Mesodermal cell (in vitro differentiated cells): Measurements from ENCODE around the gene CACNA2D2.

ENCODE experiments used
- H3K27ac ChIP-seq: 2 replicates; pipeline ENCODE4 v1.7.0; 2013; ENCODE audit warnings: mild to moderate bottlenecking, low read depth, low read length, moderate library complexity; ENCODE audit not compliant: severe bottlenecking
- H3K36me3 ChIP-seq: 2 replicates; pipeline ENCODE4 v1.7.1; 2013; ENCODE audit warnings: mild to moderate bottlenecking, low read length, moderate library complexity; ENCODE audit not compliant: control insufficient read depth, insufficient read depth
- H3K4me1 ChIP-seq: one replicate; pipeline ENCODE4 v1.7.1; 2013; ENCODE audit warnings: mild to moderate bottlenecking, low read length; ENCODE audit not compliant: insufficient read depth, control insufficient read depth, poor library complexity, severe bottlenecking
- H3K4me3 ChIP-seq: 2 replicates; pipeline ENCODE4 v1.7.0; 2013; ENCODE audit warnings: low read length, control low read depth, mild to moderate bottlenecking; ENCODE audit not compliant: insufficient read depth, poor library complexity, severe bottlenecking; ENCODE audit errors: extremely low read depth
- H3K9me3 ChIP-seq: 2 replicates; pipeline ENCODE4 v1.7.1; 2013; ENCODE audit warnings: mild to moderate bottlenecking, low read length, moderate library complexity; ENCODE audit not compliant: control insufficient read depth
- WGBS, 2 experiments: methylation state at CpG; one replicate each; pipeline ENCODE4 v1.1.5; 2013; ENCODE audit warnings: missing lambda C conversion rate in 2 of 2; ENCODE audit not compliant: insufficient coverage in 2 of 2; 5-methylcytosine and 5-hydroxymethylcytosine counted together

CACNA2D2 gene

DNA sequence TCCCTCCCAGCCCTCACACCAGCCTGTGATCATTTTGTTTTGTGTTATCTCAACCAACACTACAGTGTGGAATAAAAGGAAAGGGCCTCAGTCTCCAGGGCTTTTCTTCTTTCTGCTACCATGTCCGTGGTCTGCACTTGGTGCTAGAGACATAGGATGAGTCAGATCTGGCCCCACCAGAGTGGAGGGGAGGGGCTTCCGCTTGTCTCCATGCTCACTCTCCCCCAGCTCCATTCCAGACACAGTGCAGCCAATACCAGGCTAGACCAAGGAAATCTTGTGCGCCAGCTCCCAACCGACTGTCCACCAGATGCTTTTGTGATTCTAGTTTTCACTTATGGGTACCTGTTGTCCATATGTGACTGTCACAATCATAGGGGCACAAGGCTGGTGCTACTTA, 92.2 kb downstream of the CACNA2D2 start:
- H3K4me3 ChIP-seq: no peak overlapping the region

DNA sequence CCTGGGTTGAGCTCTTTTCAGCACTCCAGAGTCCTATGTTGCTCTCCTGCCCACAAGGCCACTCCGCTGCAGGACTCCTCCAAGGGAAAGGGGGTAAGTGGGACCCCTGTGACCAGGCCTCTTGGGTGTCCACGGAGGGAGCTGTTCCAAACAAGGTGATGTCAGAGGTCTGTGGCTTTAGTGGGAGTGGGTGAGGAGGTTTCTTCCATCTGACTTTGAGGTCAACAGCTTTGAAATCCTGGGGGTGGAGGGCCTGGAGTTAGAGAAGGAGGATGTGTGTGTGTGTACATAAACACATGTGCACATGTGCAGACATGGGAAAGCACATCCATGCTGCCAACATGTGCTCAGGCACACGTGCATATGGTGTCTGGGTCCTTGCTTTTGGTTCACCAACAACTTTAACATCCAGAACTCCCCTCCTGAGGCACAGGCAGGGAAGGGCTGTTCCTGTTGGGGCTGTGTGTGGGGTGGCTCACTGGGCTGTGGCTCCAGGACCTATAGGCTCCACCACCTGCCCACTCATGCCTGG, 92.8 kb downstream of the CACNA2D2 start:
- 85 to 88% methylated on average over 1 to 2 of the region's 3 CpGs for WGBS, 2 experiments
- H3K4me3 ChIP-seq: no peak overlapping the region
- H3K27ac ChIP-seq: no peak overlapping the region
- no peaks in the 10 kb centered on the region for H3K9me3 ChIP-seq
- H3K36me3 ChIP-seq: no peaks in the 10 kb centered on the region
- peaks cover 8% of the 10 kb centered on the region for H3K4me1 ChIP-seq

More for the DNA sequence above, 92.2 kb downstream of the CACNA2D2 start:
- H3K36me3 ChIP-seq: no peaks in the 10 kb centered on the region
- no peaks in the 10 kb centered on the region for H3K9me3 ChIP-seq
- WGBS, 2 experiments: 100% methylated on average over 2 to 3 of the region's 4 CpGs
- H3K4me1 ChIP-seq: peaks cover 8% of the 10 kb centered on the region
- no peak overlapping the region for H3K27ac ChIP-seq

DNA sequence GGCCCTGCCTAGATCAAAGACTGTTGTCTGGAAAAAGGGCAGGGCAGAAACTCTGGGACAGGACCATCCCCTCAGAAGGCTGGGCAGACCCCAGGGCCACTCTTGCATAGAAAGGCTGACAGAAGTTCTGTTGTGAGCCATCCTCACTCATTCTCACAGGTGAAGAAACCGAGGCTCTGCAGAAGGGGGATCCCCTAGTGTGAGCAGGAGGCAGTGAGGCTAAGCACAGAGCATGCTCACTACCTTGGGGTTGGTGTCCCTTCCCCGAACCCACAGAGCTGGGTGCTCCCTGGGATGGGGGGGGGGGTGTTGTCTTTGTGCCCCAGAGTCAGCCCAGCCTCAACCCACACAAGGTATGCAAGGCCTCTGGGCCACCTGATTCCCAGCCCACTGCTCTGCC, 93.2 kb downstream of the CACNA2D2 start:
- Histone ChIP-seq H3K27ac (no peak overlapping the region), H3K36me3 (no peaks in the 10 kb centered on the region), H3K4me1 (peaks cover 8% of the 10 kb centered on the region), H3K4me3 (no peak overlapping the region), H3K9me3 (no peaks in the 10 kb centered on the region)
- WGBS, 2 experiments: 100% methylated on average over 1 of the region's 2 CpGs; no CpG with 5 or more reads in 1 of the 2 experiments

DNA sequence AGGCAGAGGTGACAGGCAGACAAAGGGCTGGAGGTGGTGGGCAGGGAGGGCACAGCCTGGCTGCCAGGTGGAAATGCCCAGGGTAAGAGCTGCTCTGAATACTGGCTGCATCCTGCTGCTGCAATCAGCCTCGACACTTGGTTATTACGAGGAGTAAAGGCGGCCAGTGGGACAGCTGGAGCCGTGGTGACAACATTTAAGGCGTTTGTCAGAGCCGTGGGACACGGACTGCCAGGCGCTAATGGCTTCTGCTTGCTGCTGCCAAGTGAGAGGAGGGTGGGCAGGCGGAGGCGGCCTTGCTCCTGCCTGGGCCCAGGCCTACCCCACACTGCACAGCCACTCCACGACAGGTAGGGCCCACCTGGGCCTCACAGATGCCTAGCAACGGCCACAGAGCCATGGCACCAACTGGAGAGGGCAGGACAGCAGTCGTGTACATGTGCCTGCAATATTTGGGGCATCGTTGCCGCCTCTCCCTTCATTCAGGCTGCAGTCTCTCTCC, 94.9 kb downstream of the CACNA2D2 start:
- WGBS, 2 experiments: 88 to 90% methylated on average over 12 to 14 of the region's 15 CpGs
- no peak overlapping the region for H3K27ac ChIP-seq
- H3K4me3 ChIP-seq: no peak overlapping the region
- no peaks in the 10 kb centered on the region for H3K9me3 ChIP-seq
- H3K36me3 ChIP-seq: no peaks in the 10 kb centered on the region
- peaks cover 8% of the 10 kb centered on the region for H3K4me1 ChIP-seq

DNA sequence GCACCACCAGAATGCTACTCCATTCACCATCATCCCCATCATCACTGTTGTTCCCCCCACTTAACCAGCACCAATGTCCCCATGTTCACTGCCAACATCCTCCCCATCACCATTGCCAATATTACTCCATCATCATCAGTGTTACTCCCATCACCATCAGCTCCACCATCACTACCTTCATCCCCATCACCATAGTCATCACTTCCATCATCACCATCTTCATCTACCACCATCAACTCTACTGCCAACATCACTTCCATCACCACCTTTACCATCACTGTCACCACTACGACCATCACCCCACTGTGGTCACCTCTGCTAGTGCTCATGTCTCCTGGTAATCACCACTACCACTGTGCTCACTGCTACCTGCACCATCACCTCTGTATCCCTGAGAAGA, 96.9 kb downstream of the CACNA2D2 start:
- H3K4me1 ChIP-seq: peaks cover 6% of the 10 kb centered on the region
- no peak overlapping the region for H3K4me3 ChIP-seq
- WGBS, 2 experiments: 67 to 81% methylated on average over 1 of the region's 1 CpG
- H3K27ac ChIP-seq: no peak overlapping the region
- H3K36me3 ChIP-seq: no peaks in the 10 kb centered on the region
- no peaks in the 10 kb centered on the region for H3K9me3 ChIP-seq

DNA sequence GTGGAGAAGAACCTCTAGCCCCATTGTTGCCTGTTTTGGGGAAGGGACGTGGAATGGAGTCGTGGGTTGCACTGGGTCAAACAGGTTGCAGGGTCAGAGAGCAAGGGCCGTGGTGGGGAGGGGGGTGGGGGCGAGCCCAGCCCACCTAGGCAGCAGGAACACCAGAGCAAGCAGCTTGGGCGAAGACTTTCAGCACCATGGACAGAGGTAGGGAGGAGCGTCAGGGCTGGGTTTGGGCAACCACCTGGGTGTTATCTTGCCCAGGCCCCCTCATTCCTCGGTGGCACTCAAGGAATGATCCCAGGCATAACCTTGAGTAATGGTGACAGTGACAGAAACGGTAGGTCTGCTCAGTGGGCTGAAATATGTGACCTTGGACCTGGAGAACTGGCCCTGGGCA, 98.2 kb downstream of the CACNA2D2 start:
- Histone ChIP-seq H3K4me3 (no peak overlapping the region), H3K9me3 (no peaks in the 10 kb centered on the region), H3K36me3 (no peaks in the 10 kb centered on the region), H3K4me1 (no peaks in the 10 kb centered on the region), H3K27ac (no peak overlapping the region)
- WGBS, 2 experiments: 29 to 30% methylated on average over 6 to 8 of the region's 8 CpGs

DNA sequence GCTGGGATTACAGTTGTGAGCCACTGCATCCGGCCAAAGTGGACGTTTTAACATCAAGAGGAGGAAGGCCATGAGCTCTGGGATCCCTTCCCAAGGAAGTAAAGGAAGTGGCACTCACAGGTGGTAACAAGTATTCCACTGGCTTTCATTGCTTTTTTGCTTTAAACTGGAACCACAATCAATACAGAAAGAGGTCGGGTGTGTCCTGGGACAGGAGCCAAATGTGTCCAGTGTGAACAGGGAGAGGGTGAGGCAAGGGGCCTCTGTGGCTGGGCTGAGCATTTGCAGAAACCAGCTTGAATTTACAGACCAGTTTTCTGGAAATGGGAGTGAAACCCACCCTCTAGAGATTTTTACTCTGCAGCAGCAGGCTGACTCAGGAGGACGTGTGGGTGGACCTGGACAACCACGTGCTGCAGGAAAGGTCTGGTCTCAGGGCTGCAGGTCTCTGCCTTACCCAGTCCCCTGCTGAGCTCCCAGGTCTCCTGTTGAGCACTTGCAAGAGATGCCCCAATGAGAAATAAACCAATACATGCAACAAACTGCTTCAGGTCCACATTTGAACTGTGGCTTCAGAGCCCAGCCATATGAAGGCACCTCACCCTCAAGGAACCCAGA, 101.3 kb downstream of the CACNA2D2 start:
- WGBS, 2 experiments: 58 to 76% methylated on average over 5 of the region's 5 CpGs
- H3K27ac ChIP-seq: no peak overlapping the region
- H3K4me3 ChIP-seq: no peak overlapping the region
- no peaks in the 10 kb centered on the region for H3K9me3 ChIP-seq
- no peaks in the 10 kb centered on the region for H3K36me3 ChIP-seq
- no peaks in the 10 kb centered on the region for H3K4me1 ChIP-seq

DNA sequence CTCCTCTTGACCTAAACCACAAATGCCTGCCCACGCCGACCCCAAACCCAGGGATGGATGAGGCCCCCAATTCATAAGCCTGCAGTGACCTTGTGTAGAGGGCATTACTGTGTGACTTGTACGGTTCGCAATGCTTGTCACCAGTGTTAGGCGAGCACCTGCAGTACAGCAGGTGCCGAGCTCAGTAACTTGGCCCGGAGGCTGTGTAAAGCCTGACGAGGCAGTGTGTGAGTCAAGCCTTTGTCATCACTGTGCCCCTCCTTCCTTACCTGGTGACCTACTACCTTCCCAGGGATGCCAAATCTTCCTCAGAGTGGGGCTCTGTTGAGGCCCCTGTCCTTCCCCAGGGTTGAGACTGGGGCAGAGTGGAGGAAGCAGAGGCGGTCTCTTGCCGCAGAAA, 106.9 kb downstream of the CACNA2D2 start:
- 90 to 92% methylated on average over 9 of the region's 10 CpGs for WGBS, 2 experiments
- no peak overlapping the region for H3K4me3 ChIP-seq

DNA sequence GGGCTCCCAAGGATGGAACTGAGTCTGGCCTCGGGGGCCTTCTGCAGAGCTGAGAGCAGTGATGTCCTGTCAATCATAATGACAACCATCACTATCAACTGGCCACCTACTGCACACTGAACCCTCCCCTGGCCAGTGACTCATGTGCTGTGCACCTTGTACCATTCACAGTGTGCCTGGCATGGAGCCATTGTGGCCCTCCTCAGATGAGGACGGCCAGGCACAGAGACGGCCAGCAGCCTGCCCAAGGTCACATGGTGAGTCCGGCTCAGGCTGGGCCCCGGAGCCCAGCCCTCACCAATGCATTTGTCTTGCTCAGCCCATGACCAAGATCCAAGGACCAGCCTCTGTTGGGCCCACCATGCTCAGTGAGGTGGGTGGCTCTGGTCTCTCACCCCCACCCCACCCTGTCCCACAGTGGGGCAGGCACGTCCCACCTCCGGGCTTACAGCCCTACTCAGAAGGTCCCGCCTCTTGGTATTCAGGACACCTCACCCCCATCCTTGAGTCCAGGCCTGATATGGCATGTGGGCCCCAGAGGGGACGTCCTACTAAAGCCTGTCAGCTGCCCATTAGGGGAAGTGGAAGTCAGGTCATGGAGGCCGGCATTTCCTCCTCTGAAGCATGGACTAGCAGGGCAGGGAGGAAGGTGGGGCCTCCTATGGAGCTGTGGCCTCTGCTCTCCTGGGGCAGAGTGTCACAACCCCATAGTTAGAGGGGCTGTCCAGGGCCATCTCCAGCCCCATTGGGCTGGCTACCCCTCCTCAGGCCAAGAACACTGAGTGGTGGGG, 108.2 kb downstream of the CACNA2D2 start:
- Histone ChIP-seq H3K4me1 (no peaks in the 10 kb centered on the region), H3K9me3 (no peaks in the 10 kb centered on the region), H3K36me3 (no peaks in the 10 kb centered on the region), H3K27ac (no peak overlapping the region), H3K4me3 (no peak overlapping the region)
- 87 to 89% methylated on average over 9 to 10 of the region's 10 CpGs for WGBS, 2 experiments

More for the DNA sequence above, 106.9 kb downstream of the CACNA2D2 start:
- Histone ChIP-seq H3K36me3 (no peaks in the 10 kb centered on the region), H3K27ac (no peak overlapping the region), H3K9me3 (no peaks in the 10 kb centered on the region), H3K4me1 (no peaks in the 10 kb centered on the region)

DNA sequence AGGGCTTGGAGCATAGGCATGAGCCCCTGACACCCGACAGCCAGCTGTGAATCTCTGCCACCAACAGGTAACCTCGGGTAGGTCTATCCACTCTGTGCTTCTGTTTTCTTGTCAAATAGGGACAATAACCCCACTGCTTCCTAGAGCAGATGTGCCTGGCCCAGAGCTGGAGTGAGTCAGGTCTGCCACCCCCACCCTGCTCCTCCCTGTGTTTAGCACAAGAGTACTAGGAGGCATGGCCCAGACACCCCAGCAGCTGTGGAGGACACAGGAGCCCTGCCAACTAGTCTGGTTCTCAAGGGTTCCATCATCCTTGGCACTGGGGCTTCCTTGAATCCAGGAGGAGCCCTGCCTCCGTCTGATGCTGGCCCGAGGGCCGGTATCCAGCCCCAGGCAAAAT, 110.4 kb downstream of the CACNA2D2 start:
- Histone ChIP-seq H3K9me3 (no peaks in the 10 kb centered on the region), H3K4me1 (peaks cover 8% of the 10 kb centered on the region), H3K36me3 (no peaks in the 10 kb centered on the region), H3K27ac (no peak overlapping the region), H3K4me3 (no peak overlapping the region)
- WGBS, 2 experiments: 86 to 93% methylated on average over 5 of the region's 5 CpGs
